Measurements from ENCODE around the gene ZFR2.
"Not testable (repeated sequence)": the region's sequence is repeated elsewhere in the genome, so short reads cannot be mapped to it uniquely, and the experiment has no call there.

The ZFR2 gene

GRCh38 chr19:3769494-3769893 is 99.3 kb downstream of the ZFR2 start:
- DNase-seq = no peak

- no peak for DNase-seq
These were observed 100.1 kb downstream of the ZFR2 start for GRCh38 chr19:3768748-3769099.

GRCh38 chr19:3768015-3768747 is 100.7 kb downstream of the ZFR2 start:
- DNase-seq = no peak

- no peak for DNase-seq
These were observed 101.8 kb downstream of the ZFR2 start for GRCh38 chr19:3767050-3767449.

GRCh38 chr19:3766520-3766919 is 102.3 kb downstream of the ZFR2 start:
- DNase-seq = no peak

- not testable (repeated sequence) for DNase-seq
These were observed 103.1 kb downstream of the ZFR2 start for GRCh38 chr19:3765757-3766156.

GRCh38 chr19:3765121-3765520 is 103.7 kb downstream of the ZFR2 start:
- DNase-seq = no peak

GRCh38 chr19:3762501-3763459 is 106.1 kb downstream of the ZFR2 start, which contains the start of gene MRPL54:
Gene MRPL54, plus strand, starts transcription at chr19:3762682. Its CDS starts 19 bp downstream, at chr19:3762701.
- peak; percentile 100 for DNase-seq

GRCh38 chr19:3762130-3762473 is 106.7 kb downstream of the ZFR2 start:
- no peak for DNase-seq

GRCh38 chr19:3761382-3762129 is 107.3 kb downstream of the ZFR2 start, which contains the start of gene APBA3:
Gene APBA3, minus strand, starts transcription at chr19:3761692. Its CDS starts 1,428 bp downstream, at chr19:3760264.
- DNase-seq = peak; percentile 98

- no peak for DNase-seq
These were observed 107.9 kb downstream of the ZFR2 start for GRCh38 chr19:3760871-3761361.

- DNase-seq = no peak
These were observed 109.2 kb downstream of the ZFR2 start for GRCh38 chr19:3759482-3760254.

- not testable (repeated sequence) for DNase-seq
These were observed 110.5 kb downstream of the ZFR2 start for GRCh38 chr19:3758297-3758696.

GRCh38 chr19:3757705-3758104 is 111.1 kb downstream of the ZFR2 start:
- not testable (repeated sequence) for DNase-seq

Data from activated CD4-positive, alpha-beta T cell treated with anti-CD3 and anti-CD28 coated beads for 48 hours (primary cell).